GM23248 (cell line): ENCODE data around the gene FAM193B.

ENCODE experiments used
- EZH2 ChIP-seq: fragments of 200-600 bp; sonication (generic); IDR thresholded peaks from 2 replicates; pipeline ENCODE4 v1.6.1; 2018; ENCODE audit warnings: antibody characterized with exemption, mild to moderate bottlenecking; ENCODE audit not compliant: insufficient read depth, poor library complexity, severe bottlenecking
- EZH2phosphoT487 ChIP-seq: fragments of 200-600 bp; sonication (generic); IDR thresholded peaks from 2 replicates; pipeline ENCODE4 v1.6.1; 2018; ENCODE audit warnings: antibody characterized with exemption, moderate library complexity, mild to moderate bottlenecking, low read depth; ENCODE audit not compliant: insufficient read depth

GRCh38 chr5:177490992-177491391 lies 63.4 kb downstream of the FAM193B start:
- no peak for TF ChIP-seq EZH2
- no peak for TF ChIP-seq EZH2phosphoT487
